ENCODE measurements around the gene SLC35A1.

SLC35A1 gene

DNA sequence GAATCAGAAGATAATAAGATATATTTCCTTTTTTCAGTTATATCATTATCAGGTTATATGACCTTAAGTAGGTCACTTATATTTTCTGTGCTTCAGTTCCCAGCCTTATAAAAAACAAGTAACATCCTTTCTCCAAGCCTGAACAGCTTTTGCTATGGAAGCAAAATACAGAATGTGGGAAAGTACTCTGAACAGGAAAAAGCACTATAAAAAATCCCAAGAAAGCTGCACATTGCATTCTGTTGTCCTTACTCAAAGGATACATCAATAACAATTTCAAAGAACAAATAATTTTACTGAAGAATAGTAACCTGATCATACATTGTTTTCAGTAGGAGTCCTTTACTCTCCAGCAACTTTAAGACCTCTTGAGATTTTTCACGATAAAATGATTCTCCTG is 56.4 kb downstream of the SLC35A1 start:
- no peak for DNase-seq (ENCODE audit: low read depth in 2 of 2)

DNA sequence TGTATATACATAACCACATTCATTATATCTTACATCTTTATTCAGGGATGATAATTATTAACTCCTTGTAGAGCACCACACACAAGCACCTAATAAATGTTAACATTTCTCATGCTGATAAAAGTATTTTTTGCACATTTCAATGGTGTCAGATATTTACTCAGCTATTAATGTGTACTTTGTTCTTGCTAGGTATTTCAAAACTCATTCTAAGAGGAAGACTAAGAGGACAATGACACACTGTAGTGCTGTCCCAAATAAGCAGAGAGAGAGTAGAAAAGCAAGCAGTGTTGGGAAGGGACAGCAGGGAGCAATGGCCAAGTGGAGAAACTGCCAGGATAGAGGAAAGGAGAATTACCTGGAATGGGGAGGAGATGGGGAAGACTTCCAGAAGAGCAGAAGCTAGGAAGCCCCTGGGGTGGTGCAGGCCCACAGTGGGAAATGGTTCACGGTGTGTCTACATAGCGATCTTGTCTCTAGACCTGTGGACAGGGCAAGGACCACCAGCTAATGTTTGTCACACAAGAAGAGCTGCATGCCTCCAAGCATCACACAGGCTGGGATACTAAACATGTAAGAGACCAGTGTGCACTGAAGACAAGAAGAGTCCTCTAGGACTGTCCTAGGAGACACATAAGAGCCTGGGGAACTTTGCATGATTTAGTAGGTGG is 61.7 kb downstream of the SLC35A1 start:
- DNase-seq (ENCODE audit: low read depth in 2 of 2) = no peak

DNA sequence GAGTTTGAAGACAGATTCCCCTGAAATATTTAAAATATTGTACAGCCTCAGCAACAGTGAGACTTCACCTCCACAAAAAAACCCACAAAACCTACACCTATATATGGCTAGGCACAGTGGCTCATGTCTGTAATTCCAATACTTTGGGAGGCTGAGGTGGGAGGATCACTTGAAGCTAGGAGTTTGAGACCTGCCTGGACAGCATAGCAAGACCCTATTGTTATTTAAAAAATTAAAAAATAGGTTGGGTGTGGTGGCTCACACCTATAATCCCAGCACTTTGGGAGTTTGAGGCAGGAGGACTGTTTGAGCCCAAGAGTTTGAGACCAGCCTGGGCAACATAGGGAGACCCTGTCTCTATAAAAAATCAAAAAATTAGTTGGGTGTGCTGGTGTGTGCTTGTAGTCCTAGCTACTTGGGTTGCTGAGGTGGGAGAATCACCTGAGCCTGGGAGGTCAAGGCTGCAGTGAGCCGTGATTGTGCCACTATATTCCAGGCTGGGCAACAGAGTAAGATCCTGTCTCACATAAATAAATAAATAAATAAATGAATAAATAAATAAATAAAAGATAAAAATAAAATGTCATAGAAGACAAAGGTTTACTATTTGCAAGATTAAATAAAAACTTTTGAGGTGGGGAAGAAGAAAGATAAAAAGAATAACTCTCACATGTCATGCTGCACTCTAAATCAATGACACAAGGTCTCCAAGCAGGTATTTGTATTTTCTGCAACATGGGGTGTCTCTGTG is 65.9 kb downstream of the SLC35A1 start:
- no peak for DNase-seq (ENCODE audit: low read depth in 2 of 2)

DNA sequence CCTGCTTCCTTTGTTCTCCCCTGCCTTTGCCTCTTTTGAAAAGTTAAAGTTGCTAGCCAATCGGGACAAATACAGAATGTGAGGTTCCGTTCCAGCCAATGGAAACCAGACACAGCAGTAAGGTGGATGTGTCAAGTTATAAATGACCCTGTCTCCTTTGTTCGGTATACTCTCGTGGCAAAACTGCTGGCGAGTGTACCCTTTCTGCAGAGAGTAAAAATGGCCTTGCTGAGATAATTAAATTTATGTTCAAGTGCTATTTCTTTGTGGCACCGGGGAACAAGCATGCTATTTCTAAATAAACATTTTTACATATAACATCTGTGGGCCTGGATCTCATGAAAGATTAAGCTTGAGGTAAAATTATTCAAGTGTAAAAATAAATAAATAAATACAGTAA is 66.8 kb downstream of the SLC35A1 start:
- DNase-seq (ENCODE audit: low read depth in 2 of 2) = no peak

DNA sequence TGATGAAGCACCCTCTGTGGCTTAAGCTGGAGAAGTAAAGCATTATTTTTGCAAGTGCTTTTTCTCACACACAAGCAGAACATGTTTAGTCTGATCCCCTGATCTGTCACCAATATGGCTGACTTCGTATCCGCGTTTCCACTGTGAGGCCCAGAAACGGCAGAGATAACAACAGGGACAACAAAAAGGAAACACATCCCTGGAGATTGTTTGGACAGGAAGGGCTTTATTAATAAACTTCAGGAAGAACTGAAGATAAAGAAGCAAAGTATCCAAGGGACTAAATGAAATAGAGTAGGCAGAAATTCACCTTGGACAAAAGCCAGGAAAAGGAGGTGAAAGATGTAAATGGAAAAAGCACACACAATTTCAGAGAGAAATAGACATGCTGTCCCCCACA is 67.8 kb downstream of the SLC35A1 start:
- DNase-seq (ENCODE audit: low read depth in 2 of 2) = no peak

DNA sequence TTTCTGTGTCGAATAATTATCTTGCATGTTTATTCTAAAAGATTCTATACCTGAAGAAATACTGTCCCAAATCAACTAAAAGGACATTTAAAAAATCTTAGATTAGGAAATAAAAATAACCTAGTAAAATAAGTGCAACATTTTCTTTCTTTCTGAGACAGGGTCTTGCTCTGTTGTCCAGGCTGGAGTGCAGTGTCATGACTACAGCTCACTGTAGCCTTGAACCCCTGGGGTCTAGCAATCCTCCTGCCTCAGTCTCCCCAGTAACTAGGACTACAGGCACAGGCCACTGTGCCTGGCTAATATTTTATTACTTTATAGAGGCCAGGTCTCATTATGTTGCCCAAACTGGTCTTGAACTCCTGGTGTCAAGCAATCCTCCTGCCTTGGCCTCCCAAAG is 68.3 kb downstream of the SLC35A1 start:
- no peak for DNase-seq (ENCODE audit: low read depth in 2 of 2)

DNA sequence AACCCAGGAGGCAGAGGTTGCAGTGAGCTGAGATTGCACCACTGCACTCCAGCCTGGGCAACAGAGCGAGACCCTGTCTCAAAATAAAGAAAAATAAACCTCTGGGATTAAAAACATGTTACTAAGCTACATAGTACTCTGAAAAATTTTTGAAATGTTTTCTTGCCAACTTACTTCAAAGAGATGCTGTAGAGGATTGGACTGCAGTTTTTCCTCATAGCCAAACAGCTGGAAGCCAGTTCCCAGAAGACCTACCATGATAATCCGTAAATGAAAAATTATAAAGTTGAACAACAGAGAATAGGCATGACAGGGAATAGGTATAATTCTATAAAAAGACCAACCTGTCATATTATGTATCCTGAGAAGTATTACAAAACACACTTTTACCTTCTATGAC is 69.0 kb downstream of the SLC35A1 start:
- DNase-seq (ENCODE audit: low read depth in 2 of 2) = no peak

DNA sequence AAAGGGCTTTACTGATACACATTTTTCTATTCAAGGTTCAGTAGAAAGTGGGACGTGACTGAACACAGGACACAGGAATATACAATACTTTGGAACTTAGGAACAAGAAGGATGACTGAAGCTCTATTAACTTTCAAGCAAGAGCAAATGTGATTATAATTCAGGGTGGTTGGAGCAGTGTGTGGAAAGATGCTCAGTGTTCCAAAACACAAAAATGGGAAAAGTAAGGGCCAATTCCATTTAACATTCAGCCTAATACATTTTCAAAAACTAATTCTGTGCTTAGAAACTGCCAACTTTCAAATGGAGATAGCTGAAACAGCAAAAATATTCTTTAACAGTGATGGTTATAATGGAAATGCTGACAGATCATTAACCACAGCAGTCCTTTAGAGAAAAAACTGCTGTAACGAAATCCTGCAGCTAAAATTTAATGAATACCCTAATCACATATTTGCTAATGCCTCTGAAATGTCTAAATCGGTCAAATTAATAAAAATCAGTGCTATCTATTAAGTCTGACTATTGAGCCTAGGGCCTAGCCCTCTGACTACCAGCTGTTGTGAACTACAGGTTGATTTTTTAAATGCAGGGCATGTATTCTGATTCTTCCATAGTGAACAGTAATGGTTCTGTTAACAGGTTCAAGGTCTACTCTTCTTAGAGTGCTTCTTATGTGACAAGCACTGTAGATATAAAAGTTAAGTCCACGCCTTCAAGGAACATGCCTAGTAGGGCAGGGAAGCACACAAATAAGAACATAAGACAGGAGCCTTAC is 71.1 kb downstream of the SLC35A1 start:
- no peak for DNase-seq (ENCODE audit: low read depth in 2 of 2)

DNA sequence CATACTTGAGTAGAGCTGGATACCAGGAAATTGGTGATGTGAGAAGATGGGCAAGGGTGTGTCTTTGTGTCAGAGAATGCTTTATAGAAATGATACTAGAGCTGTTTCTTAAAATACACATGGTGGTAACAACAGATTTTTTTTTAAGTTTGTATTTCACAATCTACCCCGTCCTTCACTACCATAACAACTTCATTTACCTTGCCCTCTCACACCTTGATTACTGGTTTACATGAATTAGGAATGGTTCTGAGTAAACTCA is 71.6 kb downstream of the SLC35A1 start:
- no peak for DNase-seq (ENCODE audit: low read depth in 2 of 2)

DNA sequence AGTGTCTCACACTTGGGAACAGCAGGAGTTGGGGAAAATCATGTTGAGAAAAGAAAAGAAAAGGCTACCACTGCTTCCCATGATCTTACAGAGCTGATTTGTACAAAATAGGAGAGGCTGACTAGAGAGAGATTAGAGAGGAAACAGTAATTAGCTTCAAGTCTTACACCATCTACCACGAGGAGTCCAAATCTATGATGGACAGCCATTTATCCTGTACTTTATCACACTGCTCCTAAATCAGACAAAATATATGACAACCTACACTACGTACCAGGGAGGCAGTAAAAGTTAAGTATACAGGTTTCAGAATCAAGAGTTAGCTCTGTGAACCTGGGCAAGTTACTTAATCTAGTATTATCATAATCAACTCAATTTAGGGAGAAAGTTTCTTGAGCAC is 79.0 kb downstream of the SLC35A1 start:
- DNase-seq (ENCODE audit: low read depth in 2 of 2) = no peak

DNA sequence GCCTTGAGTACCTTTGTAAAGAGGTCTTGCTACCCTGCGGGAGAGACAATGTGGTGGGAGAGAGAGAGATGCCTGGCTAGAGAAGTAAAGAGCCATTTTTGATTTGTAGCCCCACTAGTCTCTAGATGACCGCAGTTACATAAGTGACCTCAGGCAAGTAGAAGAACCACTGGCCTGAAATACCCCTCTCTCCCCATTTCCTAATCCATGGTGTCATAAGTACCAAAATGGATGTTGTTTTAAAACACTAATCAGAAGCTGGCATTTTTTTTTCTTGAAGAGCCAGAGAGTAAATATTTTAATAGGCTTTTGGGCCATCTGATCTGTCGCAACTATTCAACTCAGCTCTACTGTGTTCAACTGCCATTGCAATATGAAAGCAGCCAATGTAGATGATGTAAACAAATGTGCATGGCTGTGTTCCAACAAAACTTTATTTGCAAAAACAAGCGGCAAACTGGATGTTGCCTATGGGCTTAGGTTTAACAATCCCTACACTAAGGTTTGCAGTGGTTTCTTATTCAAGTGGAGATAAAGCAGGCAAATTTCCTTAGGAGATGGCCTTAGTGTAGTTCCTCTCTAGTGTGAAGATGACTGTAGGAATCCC is 80.5 kb downstream of the SLC35A1 start:
- DNase-seq (ENCODE audit: low read depth in 2 of 2) = no peak

DNA sequence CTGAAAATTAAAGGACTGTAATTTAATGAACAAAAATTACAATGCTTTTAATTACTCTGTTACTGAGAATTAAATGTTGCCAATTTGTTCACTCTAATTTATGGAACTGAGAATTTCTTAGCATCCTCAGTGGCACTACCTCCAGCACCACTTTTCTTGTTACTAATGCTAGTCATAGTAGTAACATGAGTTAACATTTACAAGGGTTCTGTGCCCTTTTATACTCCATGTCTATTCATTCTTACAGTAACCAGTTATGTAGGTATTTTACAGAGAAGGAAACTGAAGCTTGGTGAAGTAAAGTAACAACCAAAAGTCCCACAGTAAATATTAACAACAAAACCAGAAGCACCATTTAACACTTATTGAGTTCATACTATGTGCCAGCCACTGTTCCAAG is 82.7 kb downstream of the SLC35A1 start:
- DNase-seq (ENCODE audit: low read depth in 2 of 2) = no peak

DNA sequence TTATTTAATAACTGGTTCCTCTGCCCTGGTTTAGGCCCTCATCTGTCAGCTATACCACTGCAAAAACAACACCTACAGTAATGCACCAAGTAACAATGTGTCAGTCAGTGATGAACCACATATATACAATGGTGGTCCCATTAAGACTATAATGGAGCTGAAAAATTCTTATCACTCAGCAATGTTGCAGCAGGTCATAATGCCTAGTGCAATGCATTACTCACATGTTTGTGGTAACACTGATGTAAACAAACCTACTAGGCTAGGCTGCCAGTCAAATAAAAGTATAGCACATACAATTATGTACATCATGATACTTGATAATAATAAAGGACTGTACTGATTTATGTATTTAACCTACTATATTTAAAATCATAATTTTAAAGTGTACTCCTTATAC is 85.7 kb downstream of the SLC35A1 start:
- DNase-seq (ENCODE audit: low read depth in 2 of 2) = no peak

DNA sequence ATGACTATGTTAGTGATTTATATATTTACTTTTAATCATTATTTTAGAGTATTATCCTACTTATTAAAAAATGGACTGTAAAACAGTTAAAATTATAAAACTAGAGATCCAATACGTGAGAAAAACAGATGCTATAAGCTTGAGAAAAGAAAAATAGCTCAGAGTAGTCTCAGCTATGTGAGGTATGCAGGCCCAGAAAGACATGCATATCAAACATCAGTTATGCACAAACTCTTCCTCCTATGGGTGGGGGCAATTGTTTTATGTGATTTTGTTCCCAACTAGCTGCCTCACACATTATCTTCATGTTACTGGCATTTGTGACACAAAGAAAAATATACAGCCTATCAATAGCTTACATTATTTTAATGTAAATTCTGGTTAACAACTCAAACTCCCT is 88.2 kb downstream of the SLC35A1 start:
- no peak for DNase-seq (ENCODE audit: low read depth in 2 of 2)

Measured in stimulated activated CD8-positive, alpha-beta memory T cell treated with anti-CD3 and anti-CD28 coated beads, Interleukin-7, amount 100 ng/mL, for 4 hours (primary cell).